HG03439 (cell line): ENCODE data around the gene PSTPIP1.

Source experiments
- ATAC-seq: cut with Tn5 transposase; IDR thresholded peaks from one replicate; pipeline ENCODE4 v1.9.1; 2021; ENCODE audit warnings: mild to moderate bottlenecking, moderate library complexity; ENCODE audit not compliant: unreplicated experiment

The PSTPIP1 gene

GRCh38 chr15:76998663-76999285, 3.8 kb downstream of the PSTPIP1 start:
- no peak for ATAC-seq

DNA sequence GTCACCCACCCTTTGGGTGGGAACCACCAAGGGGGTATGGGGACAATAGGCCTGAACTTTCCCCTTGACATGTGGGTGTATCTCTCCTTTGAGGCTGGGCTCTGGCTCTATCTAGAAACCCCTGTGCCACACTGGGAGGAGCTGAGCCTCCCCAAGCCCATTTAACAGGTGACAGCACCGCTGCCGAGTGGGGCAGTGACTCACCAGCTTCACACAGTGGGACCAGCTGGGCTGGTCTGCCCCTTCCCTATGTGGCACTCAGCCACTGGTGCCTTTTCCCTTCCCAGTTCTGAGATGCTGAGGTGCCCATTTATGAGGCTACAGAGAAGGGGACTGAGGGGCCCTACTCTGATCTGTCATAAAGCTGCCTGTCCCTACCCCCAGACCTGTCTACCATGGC, 5.1 kb downstream of the PSTPIP1 start:
- ATAC-seq: no peak

GRCh38 chr15:77001351-77001750, 6.4 kb downstream of the PSTPIP1 start:
- no peak for ATAC-seq

DNA sequence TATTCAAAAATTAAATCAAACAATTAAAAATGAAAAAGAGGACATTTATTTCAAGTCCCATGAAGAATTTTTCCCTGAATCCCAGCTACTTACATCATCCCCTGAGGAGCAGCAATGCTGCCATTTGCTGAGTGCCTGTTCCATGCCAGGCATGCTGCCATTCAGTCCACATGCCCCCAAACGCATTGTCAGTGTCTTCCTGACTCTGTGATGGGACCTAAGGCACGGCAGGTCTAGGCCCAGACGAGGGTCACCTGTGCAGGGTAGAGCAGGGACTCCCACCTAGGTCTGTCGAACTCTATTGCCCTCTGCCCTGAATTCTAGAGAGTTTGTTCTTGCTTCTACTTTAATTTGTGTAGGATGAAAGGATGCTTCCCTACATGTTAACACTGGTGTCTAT, 7.0 kb downstream of the PSTPIP1 start:
- no peak for ATAC-seq

GRCh38 chr15:77002436-77002835, 7.5 kb downstream of the PSTPIP1 start:
- ATAC-seq: no peak

DNA sequence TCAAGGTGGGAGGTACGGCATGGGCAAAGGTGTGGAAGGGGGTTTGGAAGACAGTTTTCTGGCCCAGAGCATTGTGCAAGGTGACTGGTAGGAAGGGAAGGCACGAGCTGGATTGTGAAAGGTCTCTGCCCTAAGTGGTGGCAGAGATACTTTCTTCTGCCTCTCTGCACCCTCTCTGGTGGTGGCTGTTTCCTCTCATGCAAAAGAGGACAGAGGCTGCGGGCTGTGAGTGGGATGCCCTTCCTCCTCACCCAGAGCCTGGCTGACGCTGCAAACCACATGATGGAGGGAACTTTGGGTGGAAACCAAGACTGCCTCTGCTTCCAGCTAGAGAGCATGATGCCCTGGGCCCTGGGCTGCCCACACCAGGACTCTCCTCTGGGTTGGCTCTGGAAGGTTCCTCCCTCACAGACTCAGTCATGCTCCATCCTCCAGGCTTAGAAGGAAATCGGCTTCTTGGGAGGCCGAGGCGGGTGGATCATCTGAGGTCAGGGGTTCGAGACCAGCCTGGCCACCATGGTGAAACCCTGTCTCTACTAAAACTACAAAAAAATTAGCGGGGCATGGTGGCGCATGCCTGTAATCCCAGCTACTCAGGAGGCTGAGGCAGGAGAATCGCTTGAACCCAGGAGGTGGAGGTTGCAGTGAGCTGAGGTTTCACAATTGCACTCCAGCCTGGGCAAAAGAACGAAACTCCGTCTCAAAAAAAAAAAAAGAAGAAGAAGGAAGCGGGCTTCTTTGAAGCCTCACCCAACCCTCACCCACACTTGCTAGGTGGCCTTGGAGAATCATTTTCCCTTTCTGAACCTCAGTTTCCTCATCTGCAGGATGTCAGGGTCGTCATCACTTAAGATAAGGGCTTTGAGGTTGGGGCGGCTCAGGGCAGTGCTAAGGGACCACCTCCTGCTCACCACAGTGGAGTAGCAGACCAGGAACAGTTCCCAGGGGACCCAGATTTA, 8.3 kb downstream of the PSTPIP1 start:
- ATAC-seq: peak; percentile 66

GRCh38 chr15:77004189-77004588, 9.3 kb downstream of the PSTPIP1 start:
- no peak for ATAC-seq

GRCh38 chr15:77009176-77009575, 14.2 kb downstream of the PSTPIP1 start:
- no peak for ATAC-seq

- ATAC-seq: no peak
Measured at GRCh38 chr15:77009646-77010311, 14.9 kb downstream of the PSTPIP1 start.

- no peak for ATAC-seq
Measured at GRCh38 chr15:77010312-77010686, 15.4 kb downstream of the PSTPIP1 start.

DNA sequence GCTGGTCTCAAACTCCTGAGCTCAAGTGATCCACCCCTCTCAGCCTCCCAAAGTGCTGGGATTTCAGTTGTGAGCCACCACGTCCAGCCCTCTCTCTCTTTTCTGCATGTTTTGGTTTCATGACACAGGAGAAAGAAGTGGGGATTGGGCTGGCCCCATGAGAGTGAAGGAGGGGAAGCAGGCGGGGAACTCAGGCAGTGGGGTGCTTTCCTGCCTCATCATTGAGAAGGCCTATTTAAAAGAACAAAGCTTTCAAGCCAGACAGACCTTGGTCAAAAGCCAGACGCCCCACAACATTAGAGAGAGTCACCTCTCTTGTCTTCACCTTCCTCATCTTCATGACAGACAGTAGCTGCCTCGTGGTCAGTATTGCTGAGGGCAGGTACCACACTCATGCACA, 15.9 kb downstream of the PSTPIP1 start:
- ATAC-seq: no peak

- no peak for ATAC-seq
Measured at GRCh38 chr15:77012117-77012712, 17.3 kb downstream of the PSTPIP1 start.

DNA sequence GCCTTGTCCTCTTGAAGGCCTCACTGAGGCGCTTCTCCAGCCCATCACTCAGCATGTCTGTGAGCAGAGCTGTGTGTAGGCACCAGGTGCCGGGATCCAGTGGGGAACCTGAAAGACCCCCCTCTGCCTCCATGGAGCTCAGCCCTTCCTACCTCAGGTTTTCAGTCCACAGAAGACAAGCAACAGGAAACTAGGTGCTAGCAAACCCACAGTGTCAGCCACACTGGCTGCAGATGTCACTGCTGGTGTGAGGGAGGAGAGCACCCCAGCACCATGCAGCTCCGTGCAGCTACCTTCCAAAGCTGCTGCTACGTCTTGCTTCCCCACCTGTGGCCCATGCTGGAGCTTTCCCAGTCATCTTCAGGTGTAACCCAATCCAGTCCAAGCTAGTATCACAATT, 17.9 kb downstream of the PSTPIP1 start:
- ATAC-seq: no peak

- peak; percentile 50 for ATAC-seq
Measured at GRCh38 chr15:77013776-77014131, 18.8 kb downstream of the PSTPIP1 start.

DNA sequence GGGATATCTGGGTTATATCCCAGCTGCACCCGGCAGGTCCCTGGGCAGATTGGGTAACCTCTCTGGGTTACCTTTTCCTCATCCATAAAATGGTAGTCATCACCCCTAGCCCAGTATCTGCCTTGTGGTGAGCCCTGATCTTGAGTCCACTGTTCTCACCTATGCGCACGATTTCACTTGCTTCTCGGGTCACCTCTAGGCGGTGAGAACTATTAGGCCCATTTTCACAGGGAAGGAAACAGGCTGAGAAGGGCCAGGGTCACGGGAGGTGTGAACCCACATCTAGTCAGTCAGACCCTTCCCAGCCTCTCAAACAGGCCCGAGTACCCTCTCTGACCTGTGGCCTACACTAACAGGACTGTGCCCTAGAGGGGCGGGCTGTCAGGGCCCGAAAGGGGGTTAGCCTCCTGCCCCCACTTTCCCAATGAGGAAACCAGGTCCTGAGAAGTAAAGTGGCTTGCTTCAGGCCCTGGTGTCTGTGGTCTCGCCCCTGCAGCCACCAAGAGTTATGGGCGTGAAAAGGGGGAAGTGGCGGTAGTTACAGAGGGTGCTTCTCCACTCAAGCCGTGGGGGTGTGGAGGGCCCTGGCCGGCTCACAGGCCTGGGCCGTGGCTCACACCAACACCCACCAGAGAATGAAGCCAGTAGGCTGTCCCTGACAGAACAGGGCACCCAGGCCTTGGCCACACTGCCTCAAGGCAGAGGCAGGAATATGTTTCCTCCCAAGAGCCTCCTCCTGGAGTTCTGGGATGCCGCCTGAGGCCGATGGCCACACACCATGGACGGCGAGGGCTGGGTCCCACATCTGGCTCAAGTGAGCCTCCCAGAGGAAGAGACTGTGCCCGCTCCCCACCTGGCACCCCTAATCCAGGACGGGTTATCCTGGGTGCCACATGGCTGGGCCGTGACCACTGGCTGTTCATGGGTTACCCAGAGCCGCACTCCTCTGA, 19.5 kb downstream of the PSTPIP1 start:
- peak; percentile 34 for ATAC-seq

GRCh38 chr15:77015646-77016320, 20.9 kb downstream of the PSTPIP1 start:
- no peak for ATAC-seq

DNA sequence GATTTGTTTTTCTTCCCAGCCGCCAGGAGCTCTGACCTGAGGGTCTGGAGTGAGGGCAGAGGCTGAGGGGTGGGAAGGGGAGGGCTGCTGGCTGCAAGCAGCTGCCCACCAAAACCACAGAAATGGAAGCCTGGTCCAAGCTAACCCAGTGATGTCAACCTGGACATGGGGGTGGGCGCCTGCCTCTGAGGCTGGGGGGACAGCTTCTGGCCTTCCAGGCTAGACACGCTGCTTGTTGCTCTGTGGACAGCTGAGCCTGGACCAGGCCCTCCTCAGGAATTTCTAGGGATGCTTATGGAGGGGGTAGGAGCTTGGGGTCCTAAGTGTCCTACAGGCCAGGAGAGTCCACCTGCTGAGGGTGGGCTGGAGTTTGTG, 21.4 kb downstream of the PSTPIP1 start:
- no peak for ATAC-seq

GRCh38 chr15:77017091-77017660, 22.2 kb downstream of the PSTPIP1 start:
- ATAC-seq: no peak
